Aorta (tissue), 5 donors: ENCODE data around the gene GTPBP4. TPM values are rescaled to one million over a fixed set of nuclear protein-coding genes. Genes with fewer than 3 reads are reported as not detected.

ENCODE experiments used
- ATAC-seq: fragments of 200-7000 bp; cut with Tn5 transposase; one replicate; pipeline ENCODE4 v1.9.1; 2022; ENCODE audit warnings: moderate library complexity; ENCODE audit not compliant: low FRiP score
- DNase-seq, 2 donors: peaks; one replicate each; pipeline ENCODE4 v3.0.0-alpha.2; 2020
- H3K27ac ChIP-seq, 2 donors: one replicate each; pipeline ENCODE4 v1.5.1; 2013; ENCODE audit warnings: low read length in 2 of 2, mild to moderate bottlenecking in 2 of 2, moderate library complexity in 2 of 2, control low read depth in 1 of 2, inconsistent platforms in 1 of 2, low read depth in 1 of 2
- H3K27me3 ChIP-seq, 2 donors: one replicate each; pipeline ENCODE4 v1.6.1; 2013; ENCODE audit warnings: control low read depth in 1 of 2, low read length in 1 of 2, mild to moderate bottlenecking in 1 of 2, moderate library complexity in 1 of 2; ENCODE audit not compliant: insufficient read depth in 2 of 2, control insufficient read depth in 1 of 2
- H3K36me3 ChIP-seq, 2 donors: one replicate each; pipeline ENCODE4 v1.6.1; 2013; ENCODE audit warnings: control low read depth in 1 of 2, low read length in 1 of 2, mild to moderate bottlenecking in 1 of 2; ENCODE audit not compliant: insufficient read depth in 2 of 2, control insufficient read depth in 1 of 2
- H3K4me1 ChIP-seq, 2 donors: one replicate each; pipeline ENCODE4 v1.6.1; 2013; ENCODE audit warnings: low read length in 2 of 2, control low read depth in 1 of 2, mild to moderate bottlenecking in 1 of 2, moderate library complexity in 1 of 2; ENCODE audit not compliant: insufficient read depth in 2 of 2, control insufficient read depth in 1 of 2
- H3K4me3 ChIP-seq, 2 donors: one replicate each; pipeline ENCODE4 v1.5.1; 2013; ENCODE audit warnings: low read length in 2 of 2, control low read depth in 1 of 2, mild to moderate bottlenecking in 1 of 2
- H3K9me3 ChIP-seq: one replicate; pipeline ENCODE4 v1.6.1; 2013; ENCODE audit warnings: mild to moderate bottlenecking, low read length; ENCODE audit not compliant: control insufficient read depth
- WGBS, 2 donors: extraction: QIAGEN DNeasy Blood & Tissue Kit; methylation state at CpG; one replicate each; pipeline ENCODE4 v1.1.7; 2013; 5-methylcytosine and 5-hydroxymethylcytosine counted together
- intact Hi-C, 2 donors: fragments of 100-400 bp; cut with DNase I; formaldehyde crosslinking; loops; one replicate each; pipeline versions ENCODE4 v1.14.2 to v1.15.0; 2022
- polyA plus RNA-seq, 2 donors: library from polyadenylated mRNA; stranded (reverse); fragments of 200-250 nt; gene quantifications; one replicate each; pipeline ENCODE4 v1.2.3, GENCODE V29; 2013
- total RNA-seq, 2 donors: library from RNA; stranded (reverse); fragmentation: NEBNext Ultra II Directional; extraction: Animal tissue kit (Norgen Biotek cat#: 25700); gene quantifications; one replicate each; pipeline ENCODE4 v1.2.1, GENCODE V29; 2021
- donor health status: healthy with polysubstance abuse.
- donor health status: Bipolar disorder and iron deficiency.
- donor health status: DM: no; HTN: no; CAD: no.
- donor health status: DM: no; HTN: no; CAD: no.
- donor health status: DM: yes; HTN: yes; CAD: no.

GTPBP4 gene
- total and polyA plus RNA-seq, 4 donors, result 21.6 to 46.9 (median 26.9) TPM

- no peaks in the 10 kb centered on the region for H3K4me1 ChIP-seq
- no peak overlapping the region for H3K27ac ChIP-seq
- intact Hi-C loops, result no loop called here
- DNase-seq (no peak), ATAC-seq (no peak)
- H3K9me3 ChIP-seq, result peaks cover 3% of the 10 kb centered on the region
- H3K4me3 ChIP-seq, result no peak overlapping the region
- no peaks in the 10 kb centered on the region for H3K27me3 ChIP-seq
- 85 to 88% methylated on average over 9 of the region's 9 CpGs for WGBS, 2 donors
- no peaks in the 10 kb centered on the region for H3K36me3 ChIP-seq
Observed at GRCh38 chr10:983971-984655, 4.1 kb upstream of the GTPBP4 start.

DNA sequence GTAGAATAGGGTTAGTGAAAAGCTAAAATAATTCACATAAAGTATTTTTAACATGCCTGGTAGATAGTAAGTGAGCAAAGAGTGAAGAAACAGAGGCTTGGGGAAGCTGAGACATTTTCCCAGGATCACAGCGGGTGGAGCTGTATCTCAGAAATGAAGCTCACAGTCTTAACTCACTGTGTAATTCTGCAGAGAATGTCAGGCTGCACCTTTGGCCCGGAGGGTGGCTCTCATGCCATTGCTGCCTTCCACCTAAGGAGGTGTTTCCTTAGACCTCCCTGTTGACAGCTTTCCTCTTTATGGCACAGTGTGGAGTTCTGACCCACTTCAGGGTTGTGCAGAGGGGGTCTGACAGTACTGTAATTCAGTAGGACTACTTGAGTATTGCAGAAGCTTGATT lies 2.9 kb upstream of the GTPBP4 start:
- intact Hi-C loops, result loop anchor here in 1 of 2 donors (5.0 kb wide), 2 partner anchors 53 to 72 kb away; partner anchors contain the start of genes LARP4B and WDR37
- ATAC-seq (no peak), DNase-seq (no peak)

GRCh38 chr10:986137-986825 lies 2.0 kb upstream of the GTPBP4 start:
- Histone ChIP-seq H3K27ac (no peak overlapping the region), H3K4me3 (no peak overlapping the region), H3K9me3 (no peaks in the 10 kb centered on the region), H3K36me3 (no peaks in the 10 kb centered on the region), H3K4me1 (no peaks in the 10 kb centered on the region), H3K27me3 (no peaks in the 10 kb centered on the region)
- DNase-seq, result peak in 1 of 2 donors; percentile 51
- no peak for ATAC-seq
- WGBS, 2 donors, result 87 to 89% methylated on average over 7 of the region's 7 CpGs
- intact Hi-C loops, result loop anchor here in 1 of 2 donors (5.0 kb wide), 2 partner anchors 54 to 71 kb away; partner anchors contain the start of genes LARP4B and WDR37

More for the DNA sequence above, 2.9 kb upstream of the GTPBP4 start:
- peaks cover 1% of the 10 kb centered on the region for H3K9me3 ChIP-seq
- H3K27ac ChIP-seq, result no peak overlapping the region
- no peaks in the 10 kb centered on the region for H3K27me3 ChIP-seq
- WGBS, 2 donors, result 92 to 95% methylated on average over 2 of the region's 2 CpGs
- H3K4me3 ChIP-seq, result no peak overlapping the region
- H3K36me3 ChIP-seq, result no peaks in the 10 kb centered on the region
- H3K4me1 ChIP-seq, result no peaks in the 10 kb centered on the region

- Histone ChIP-seq H3K27ac (no peak overlapping the region), H3K36me3 (no peaks in the 10 kb centered on the region), H3K4me1 (no peaks in the 10 kb centered on the region), H3K9me3 (no peaks in the 10 kb centered on the region), H3K27me3 (no peaks in the 10 kb centered on the region), H3K4me3 (peak overlapping the region; percentile 61 to 70)
- DNase-seq (peak in 1 of 2 donors; percentile 55), ATAC-seq (no peak)
- intact Hi-C loops, result loop anchor here in 1 of 2 donors (5.0 kb wide), 2 partner anchors 55 to 70 kb away; partner anchors contain the start of genes LARP4B and WDR37
- 63 to 70% methylated on average over 14 of the region's 14 CpGs for WGBS, 2 donors
Observed at GRCh38 chr10:986881-987619, 1.2 kb upstream of the GTPBP4 start.

DNA sequence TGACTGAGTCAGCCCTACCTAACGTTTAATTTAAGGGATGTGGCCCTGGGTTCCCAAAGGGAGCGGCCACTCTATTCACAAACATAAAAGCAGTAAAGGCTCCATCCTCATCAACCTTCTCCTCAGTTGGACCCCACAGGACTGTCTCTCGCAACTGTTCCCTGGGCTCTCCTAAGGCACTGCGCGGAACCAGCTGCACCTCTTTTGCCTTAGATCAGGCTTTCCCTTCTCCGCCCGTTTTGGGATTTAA lies 689 bp upstream of the GTPBP4 start:
- DNase-seq, result no peak
- 1 to 2% methylated on average over 7 of the region's 7 CpGs for WGBS, 2 donors
- ATAC-seq, result no peak
- H3K4me1 ChIP-seq, result no peaks in the 10 kb centered on the region
- H3K4me3 ChIP-seq, result peak overlapping the region; percentile 61 to 70
- intact Hi-C loops, result loop anchor here in 1 of 2 donors (5.0 kb wide), 2 partner anchors 55 to 70 kb away; partner anchors contain the start of genes LARP4B and WDR37
- no peaks in the 10 kb centered on the region for H3K36me3 ChIP-seq
- no peak overlapping the region for H3K27ac ChIP-seq
- H3K9me3 ChIP-seq, result no peaks in the 10 kb centered on the region
- no peaks in the 10 kb centered on the region for H3K27me3 ChIP-seq

GRCh38 chr10:988667-989545 lies 672 bp downstream of the GTPBP4 start:
- no peak for ATAC-seq
- intact Hi-C loops, result loop anchor here in 1 of 2 donors (5.0 kb wide), 2 partner anchors 57 to 68 kb away; partner anchors contain the start of genes LARP4B and WDR37
- Histone ChIP-seq H3K9me3 (no peaks in the 10 kb centered on the region), H3K27ac (peak overlapping the region in 1 of 2 donors; percentile 0), H3K4me1 (no peaks in the 10 kb centered on the region), H3K27me3 (no peaks in the 10 kb centered on the region), H3K36me3 (no peaks in the 10 kb centered on the region), H3K4me3 (peak overlapping the region; percentile 60 to 81)
- no peak for DNase-seq
- WGBS, 2 donors, result 29 to 31% methylated on average over 42 of the region's 42 CpGs

GRCh38 chr10:990808-991207 lies 2.6 kb downstream of the GTPBP4 start:
- WGBS, 2 donors, result 94% methylated on average over 6 of the region's 6 CpGs
- H3K9me3 ChIP-seq, result no peaks in the 10 kb centered on the region
- intact Hi-C loops, result no loop called here
- no peak overlapping the region for H3K4me3 ChIP-seq
- DNase-seq (no peak), ATAC-seq (no peak)
- no peaks in the 10 kb centered on the region for H3K27me3 ChIP-seq
- H3K27ac ChIP-seq, result no peak overlapping the region
- H3K4me1 ChIP-seq, result no peaks in the 10 kb centered on the region
- no peaks in the 10 kb centered on the region for H3K36me3 ChIP-seq

GRCh38 chr10:992467-992866 lies 4.2 kb downstream of the GTPBP4 start:
- Histone ChIP-seq H3K36me3 (peaks cover 4 to 6% of the 10 kb centered on the region in 2 donors), H3K4me3 (no peak overlapping the region), H3K27ac (no peak overlapping the region), H3K27me3 (no peaks in the 10 kb centered on the region), H3K4me1 (no peaks in the 10 kb centered on the region), H3K9me3 (no peaks in the 10 kb centered on the region)
- no peak for DNase-seq
- 95 to 96% methylated on average over 6 of the region's 6 CpGs for WGBS, 2 donors
- no peak for ATAC-seq
- intact Hi-C loops, result no loop called here
